ENCODE results near the gene AOPEP.
A peak's percentile ranks its signal among the peaks of the same experiment; 100 is the strongest.

Gene AOPEP

GRCh38 chr9:94761481-94761880 lies 35.0 kb downstream of the AOPEP start:
- no peak for DNase-seq (ENCODE audit: low read depth in 2 of 2)

GRCh38 chr9:94767331-94768072 lies 41.0 kb downstream of the AOPEP start:
- DNase-seq (ENCODE audit: low read depth in 2 of 2): no peak

GRCh38 chr9:94768766-94769165 lies 42.3 kb downstream of the AOPEP start:
- DNase-seq (ENCODE audit: low read depth in 2 of 2): no peak

- no peak for DNase-seq (ENCODE audit: low read depth in 2 of 2)
Measured at GRCh38 chr9:94770334-94770733, 43.8 kb downstream of the AOPEP start.

GRCh38 chr9:94771096-94771495 lies 44.6 kb downstream of the AOPEP start:
- no peak for DNase-seq (ENCODE audit: low read depth in 2 of 2)

- no peak for DNase-seq (ENCODE audit: low read depth in 2 of 2)
Measured at GRCh38 chr9:94772144-94772543, 45.6 kb downstream of the AOPEP start.

GRCh38 chr9:94772639-94773303 lies 46.3 kb downstream of the AOPEP start:
- DNase-seq (ENCODE audit: low read depth in 2 of 2): no peak

GRCh38 chr9:94773655-94774054 lies 47.2 kb downstream of the AOPEP start:
- no peak for DNase-seq (ENCODE audit: low read depth in 2 of 2)

- no peak for DNase-seq (ENCODE audit: low read depth in 2 of 2)
Measured at GRCh38 chr9:94778013-94778412, 51.5 kb downstream of the AOPEP start.

GRCh38 chr9:94779031-94779430 lies 52.5 kb downstream of the AOPEP start:
- no peak for DNase-seq (ENCODE audit: low read depth in 2 of 2)

GRCh38 chr9:94779693-94780290 lies 53.3 kb downstream of the AOPEP start:
- no peak for DNase-seq (ENCODE audit: low read depth in 2 of 2)

- DNase-seq (ENCODE audit: low read depth in 2 of 2): peak in 1 of 2 experiments; percentile 8
Measured at GRCh38 chr9:94780516-94780950, 54.0 kb downstream of the AOPEP start.

- DNase-seq (ENCODE audit: low read depth in 2 of 2): no peak
Measured at GRCh38 chr9:94782355-94783101, 56.0 kb downstream of the AOPEP start.

- DNase-seq (ENCODE audit: low read depth in 2 of 2): peak; percentile 4 to 22
Measured at GRCh38 chr9:94783102-94783682, 56.7 kb downstream of the AOPEP start.

GRCh38 chr9:94783928-94784327 lies 57.4 kb downstream of the AOPEP start:
- DNase-seq (ENCODE audit: low read depth in 2 of 2): no peak

GRCh38 chr9:94785215-94786169 lies 59.0 kb downstream of the AOPEP start:
- DNase-seq (ENCODE audit: low read depth in 2 of 2): no peak

- no peak for DNase-seq (ENCODE audit: low read depth in 2 of 2)
Measured at GRCh38 chr9:94786586-94786985, 60.1 kb downstream of the AOPEP start.

- DNase-seq (ENCODE audit: low read depth in 2 of 2): no peak
Measured at GRCh38 chr9:94787266-94787665, 60.8 kb downstream of the AOPEP start.

GRCh38 chr9:94788570-94789105 lies 62.1 kb downstream of the AOPEP start:
- no peak for DNase-seq (ENCODE audit: low read depth in 2 of 2)

GRCh38 chr9:94791435-94791834 lies 64.9 kb downstream of the AOPEP start:
- no peak for DNase-seq (ENCODE audit: low read depth in 2 of 2)
